Mucosa of descending colon (tissue), 3 donors: ENCODE results near the gene HIPK2. TPM values are rescaled to one million over a fixed set of nuclear protein-coding genes. Genes with fewer than 3 reads are reported as not detected.

Source experiments
- ATAC-seq: fragments of 200-7000 bp; cut with Tn5 transposase; one replicate; pipeline ENCODE4 v1.9.1; 2020; ENCODE audit warnings: mild to moderate bottlenecking, moderate library complexity
- DNase-seq, 3 donors: peaks; one replicate each; pipeline ENCODE4 v3.0.0-alpha.2; 2020
- H3K36me3 ChIP-seq: fragments of 200-600 bp; one replicate; pipeline ENCODE4 v1.8.0; 2021; ENCODE audit warnings: low read depth, mild to moderate bottlenecking
- H3K4me1 ChIP-seq: fragments of 200-600 bp; one replicate; pipeline ENCODE4 v1.8.0; 2021; ENCODE audit warnings: low read depth, mild to moderate bottlenecking
- H3K4me3 ChIP-seq: fragments of 200-600 bp; one replicate; pipeline ENCODE4 v1.8.0; 2021; ENCODE audit warnings: mild to moderate bottlenecking
- H3K9me3 ChIP-seq: fragments of 200-600 bp; one replicate; pipeline ENCODE4 v1.8.0; 2021; ENCODE audit warnings: mild to moderate bottlenecking
- CTCF ChIP-seq: fragments of 200-600 bp; IDR thresholded peaks from one replicate; pipeline ENCODE4 v1.8.0; 2022; ENCODE audit warnings: antibody characterized with exemption, mild to moderate bottlenecking
- intact Hi-C, 2 donors: fragments of 100-400 bp; cut with DNase I in 1 of 2; cut with micrococcal nuclease in 1 of 2; formaldehyde crosslinking; loops; one replicate each; pipeline versions ENCODE4 v1.11.0 to v1.11.1; 2022; cut with DNase I, micrococcal nuclease
- total RNA-seq, 3 donors: library from RNA; stranded (reverse); fragmentation: NEBNext Ultra II Directional in 2 of 3; extraction: Animal tissue kit (Norgen Biotek cat#: 25700) in 2 of 3; gene quantifications; one replicate each; pipeline versions ENCODE4 v1.2.1 to v1.2.4, GENCODE V29; 2021 to 2023
- donor health status: DM: no; HTN: no; CAD: no; lungs with moderate emphysema.
- donor health status: DM: no; HTN: no; CAD: no.
- donor health status: DM: no; HTN: yes; CAD: no.

HIPK2 gene
- total RNA-seq, 3 donors from 2014 or later: 29.9 to 63.6 (median 39.9) TPM

- TF ChIP-seq CTCF: no peak
- H3K36me3 ChIP-seq: no peaks in the 10 kb centered on the region
- peaks cover 16% of the 10 kb centered on the region for H3K4me1 ChIP-seq
- H3K9me3 ChIP-seq: no peaks in the 10 kb centered on the region
- DNase-seq: no peak
- no peak overlapping the region for H3K4me3 ChIP-seq
- ATAC-seq: no peak
- intact Hi-C loops: no loop called here
Observed at GRCh38 chr7:139750459-139751095, 27.2 kb downstream of the HIPK2 start.

- H3K9me3 ChIP-seq: no peaks in the 10 kb centered on the region
- ATAC-seq: no peak
- DNase-seq: no peak
- intact Hi-C loops: no loop called here
- H3K36me3 ChIP-seq: no peaks in the 10 kb centered on the region
- no peak overlapping the region for H3K4me3 ChIP-seq
- TF ChIP-seq CTCF: no peak
- H3K4me1 ChIP-seq: peaks cover 17% of the 10 kb centered on the region
Observed at GRCh38 chr7:139749545-139749944, 28.3 kb downstream of the HIPK2 start.

GRCh38 chr7:139748941-139749340 lies 28.9 kb downstream of the HIPK2 start:
- ATAC-seq (no peak), DNase-seq (no peak)
- Histone ChIP-seq H3K4me1 (peaks cover 16% of the 10 kb centered on the region), H3K4me3 (no peak overlapping the region), H3K9me3 (no peaks in the 10 kb centered on the region), H3K36me3 (no peaks in the 10 kb centered on the region)
- no peak for TF ChIP-seq CTCF
- intact Hi-C loops: no loop called here

GRCh38 chr7:139748373-139748765 lies 29.4 kb downstream of the HIPK2 start:
- no peak for ATAC-seq

GRCh38 chr7:139747662-139748372 lies 30.0 kb downstream of the HIPK2 start:
- Histone ChIP-seq H3K4me3 (no peak overlapping the region), H3K9me3 (no peaks in the 10 kb centered on the region), H3K4me1 (peaks cover 14% of the 10 kb centered on the region), H3K36me3 (no peaks in the 10 kb centered on the region)
- ATAC-seq (no peak), DNase-seq (no peak)
- intact Hi-C loops: no loop called here
- no peak for TF ChIP-seq CTCF

More at GRCh38 chr7:139748373-139748765, 29.4 kb downstream of the HIPK2 start:
- Histone ChIP-seq H3K36me3 (no peaks in the 10 kb centered on the region), H3K4me1 (peaks cover 16% of the 10 kb centered on the region), H3K9me3 (no peaks in the 10 kb centered on the region), H3K4me3 (no peak overlapping the region)
- TF ChIP-seq CTCF: no peak
- DNase-seq: no peak
- intact Hi-C loops: no loop called here
